ENCODE data around the gene AMBP. TPM values are rescaled to one million over a fixed set of nuclear protein-coding genes. Genes with fewer than 3 reads are reported as not detected.

Gene AMBP
- total and polyA plus RNA-seq, 2 of the 13 experiments (the other 11 are each of a cell fraction or from before 2014, with no cell fraction given), result 1,510 to 2,580 TPM

DNA sequence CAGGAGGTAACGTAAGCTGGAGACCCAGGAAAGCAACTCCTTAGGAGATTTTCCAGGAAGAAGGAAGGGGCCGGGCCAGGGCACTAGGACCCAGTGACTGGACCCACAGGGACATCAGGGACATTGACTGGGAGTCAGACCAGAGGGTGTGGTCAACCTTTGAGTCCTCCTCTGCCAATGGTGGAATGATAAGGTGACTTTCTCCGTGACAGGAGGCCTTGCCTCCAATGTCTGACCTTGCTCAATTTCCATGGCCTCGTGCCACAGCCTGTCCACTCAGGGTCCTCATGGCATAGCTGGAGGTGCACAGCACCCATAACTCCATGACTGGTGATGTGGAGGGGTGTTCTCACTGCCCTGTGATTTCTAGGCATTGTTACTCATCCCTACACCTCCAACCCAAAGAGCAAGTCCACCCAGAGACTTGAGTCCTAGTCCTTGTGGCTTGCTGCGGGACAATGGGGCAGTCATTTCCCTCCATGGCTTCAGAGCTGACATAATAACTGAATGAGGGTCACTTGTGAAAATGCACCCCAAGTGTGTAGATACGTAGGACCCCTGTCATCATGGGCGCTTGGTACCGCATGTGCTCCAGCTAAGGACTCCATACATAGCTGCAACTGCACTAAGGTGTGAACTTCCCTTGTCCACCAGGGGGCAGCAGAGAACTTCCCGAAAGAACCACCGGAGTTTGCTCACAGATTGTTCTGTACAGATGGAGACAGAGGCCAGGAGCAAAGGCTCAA, 4.1 kb upstream of the AMBP start (continued):
- TF ChIP-seq, protein P1, sequence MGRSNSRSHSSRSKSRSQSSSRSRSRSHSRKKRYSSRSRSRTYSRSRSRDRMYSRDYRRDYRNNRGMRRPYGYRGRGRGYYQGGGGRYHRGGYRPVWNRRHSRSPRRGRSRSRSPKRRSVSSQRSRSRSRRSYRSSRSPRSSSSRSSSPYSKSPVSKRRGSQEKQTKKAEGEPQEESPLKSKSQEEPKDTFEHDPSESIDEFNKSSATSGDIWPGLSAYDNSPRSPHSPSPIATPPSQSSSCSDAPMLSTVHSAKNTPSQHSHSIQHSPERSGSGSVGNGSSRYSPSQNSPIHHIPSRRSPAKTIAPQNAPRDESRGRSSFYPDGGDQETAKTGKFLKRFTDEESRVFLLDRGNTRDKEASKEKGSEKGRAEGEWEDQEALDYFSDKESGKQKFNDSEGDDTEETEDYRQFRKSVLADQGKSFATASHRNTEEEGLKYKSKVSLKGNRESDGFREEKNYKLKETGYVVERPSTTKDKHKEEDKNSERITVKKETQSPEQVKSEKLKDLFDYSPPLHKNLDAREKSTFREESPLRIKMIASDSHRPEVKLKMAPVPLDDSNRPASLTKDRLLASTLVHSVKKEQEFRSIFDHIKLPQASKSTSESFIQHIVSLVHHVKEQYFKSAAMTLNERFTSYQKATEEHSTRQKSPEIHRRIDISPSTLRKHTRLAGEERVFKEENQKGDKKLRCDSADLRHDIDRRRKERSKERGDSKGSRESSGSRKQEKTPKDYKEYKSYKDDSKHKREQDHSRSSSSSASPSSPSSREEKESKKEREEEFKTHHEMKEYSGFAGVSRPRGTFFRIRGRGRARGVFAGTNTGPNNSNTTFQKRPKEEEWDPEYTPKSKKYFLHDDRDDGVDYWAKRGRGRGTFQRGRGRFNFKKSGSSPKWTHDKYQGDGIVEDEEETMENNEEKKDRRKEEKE (IDR thresholded peaks at IDR 0.05), result no peak
- TF ChIP-seq FOXC1 (CRISPR knock-in tag; IDR thresholded peaks at IDR 0.05; ENCODE audit: borderline replicate concordance) (peak; percentile 86; the same call in 1 of the 2 replicates), ZNF10 (CRISPR knock-in tag; IDR thresholded peaks at IDR 0.05; ENCODE audit: borderline replicate concordance, low read depth) (no peak), TRIM24 (CRISPR knock-in tag; IDR thresholded peaks at IDR 0.05) (no peak), MEIS2 (CRISPR knock-in tag; IDR thresholded peaks at IDR 0.05) (peak; percentile 49; the same call in 1 of the 2 replicates), ZNF713 (CRISPR knock-in tag; IDR thresholded peaks at IDR 0.05) (no peak), ZBTB21 (CRISPR knock-in tag; IDR thresholded peaks at IDR 0.05) (no peak), STAG1 (CRISPR knock-in tag; IDR thresholded peaks at IDR 0.05) (peak; percentile 94), RELA (CRISPR knock-in tag; IDR thresholded peaks at IDR 0.05) (0 out of 2 replicates have a peak, but pooled peaks have one; percentile 11), MATR3 (CRISPR knock-in tag; IDR thresholded peaks at IDR 0.05) (no peak), EZH2 (conservative IDR thresholded peaks at IDR 0.05; ENCODE audit: low read depth, low read length) (no peak), PCBP1 (IDR thresholded peaks at IDR 0.05; ENCODE audit: borderline replicate concordance, low read depth, low read length) (no peak), ZFP62 (CRISPR knock-in tag; IDR thresholded peaks at IDR 0.05) (no peak), ZNF614 (CRISPR knock-in tag; IDR thresholded peaks at IDR 0.05; ENCODE audit: borderline replicate concordance) (peak; percentile 82; the same call in 1 of the 2 replicates), PRMT3 (CRISPR knock-in tag; IDR thresholded peaks at IDR 0.05; ENCODE audit: borderline replicate concordance, low read depth) (peak; percentile 40), ZNF773 (CRISPR knock-in tag; IDR thresholded peaks at IDR 0.05; ENCODE audit: borderline replicate concordance) (no peak)
- TF ChIP-seq, protein P2, sequence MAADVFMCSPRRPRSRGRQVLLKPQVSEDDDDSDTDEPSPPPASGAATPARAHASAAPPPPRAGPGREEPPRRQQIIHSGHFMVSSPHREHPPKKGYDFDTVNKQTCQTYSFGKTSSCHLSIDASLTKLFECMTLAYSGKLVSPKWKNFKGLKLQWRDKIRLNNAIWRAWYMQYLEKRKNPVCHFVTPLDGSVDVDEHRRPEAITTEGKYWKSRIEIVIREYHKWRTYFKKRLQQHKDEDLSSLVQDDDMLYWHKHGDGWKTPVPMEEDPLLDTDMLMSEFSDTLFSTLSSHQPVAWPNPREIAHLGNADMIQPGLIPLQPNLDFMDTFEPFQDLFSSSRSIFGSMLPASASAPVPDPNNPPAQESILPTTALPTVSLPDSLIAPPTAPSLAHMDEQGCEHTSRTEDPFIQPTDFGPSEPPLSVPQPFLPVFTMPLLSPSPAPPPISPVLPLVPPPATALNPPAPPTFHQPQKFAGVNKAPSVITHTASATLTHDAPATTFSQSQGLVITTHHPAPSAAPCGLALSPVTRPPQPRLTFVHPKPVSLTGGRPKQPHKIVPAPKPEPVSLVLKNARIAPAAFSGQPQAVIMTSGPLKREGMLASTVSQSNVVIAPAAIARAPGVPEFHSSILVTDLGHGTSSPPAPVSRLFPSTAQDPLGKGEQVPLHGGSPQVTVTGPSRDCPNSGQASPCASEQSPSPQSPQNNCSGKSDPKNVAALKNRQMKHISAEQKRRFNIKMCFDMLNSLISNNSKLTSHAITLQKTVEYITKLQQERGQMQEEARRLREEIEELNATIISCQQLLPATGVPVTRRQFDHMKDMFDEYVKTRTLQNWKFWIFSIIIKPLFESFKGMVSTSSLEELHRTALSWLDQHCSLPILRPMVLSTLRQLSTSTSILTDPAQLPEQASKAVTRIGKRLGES (CRISPR knock-in tag; IDR thresholded peaks at IDR 0.05; ENCODE audit: borderline replicate concordance), result no peak
- TF ChIP-seq, protein P3, sequence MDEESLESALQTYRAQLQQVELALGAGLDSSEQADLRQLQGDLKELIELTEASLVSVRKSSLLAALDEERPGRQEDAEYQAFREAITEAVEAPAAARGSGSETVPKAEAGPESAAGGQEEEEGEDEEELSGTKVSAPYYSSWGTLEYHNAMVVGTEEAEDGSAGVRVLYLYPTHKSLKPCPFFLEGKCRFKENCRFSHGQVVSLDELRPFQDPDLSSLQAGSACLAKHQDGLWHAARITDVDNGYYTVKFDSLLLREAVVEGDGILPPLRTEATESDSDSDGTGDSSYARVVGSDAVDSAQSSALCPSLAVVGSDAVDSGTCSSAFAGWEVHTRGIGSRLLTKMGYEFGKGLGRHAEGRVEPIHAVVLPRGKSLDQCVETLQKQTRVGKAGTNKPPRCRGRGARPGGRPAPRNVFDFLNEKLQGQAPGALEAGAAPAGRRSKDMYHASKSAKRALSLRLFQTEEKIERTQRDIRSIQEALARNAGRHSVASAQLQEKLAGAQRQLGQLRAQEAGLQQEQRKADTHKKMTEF (CRISPR knock-in tag; IDR thresholded peaks at IDR 0.05), result peak; percentile 86
- TF ChIP-seq, protein P4, sequence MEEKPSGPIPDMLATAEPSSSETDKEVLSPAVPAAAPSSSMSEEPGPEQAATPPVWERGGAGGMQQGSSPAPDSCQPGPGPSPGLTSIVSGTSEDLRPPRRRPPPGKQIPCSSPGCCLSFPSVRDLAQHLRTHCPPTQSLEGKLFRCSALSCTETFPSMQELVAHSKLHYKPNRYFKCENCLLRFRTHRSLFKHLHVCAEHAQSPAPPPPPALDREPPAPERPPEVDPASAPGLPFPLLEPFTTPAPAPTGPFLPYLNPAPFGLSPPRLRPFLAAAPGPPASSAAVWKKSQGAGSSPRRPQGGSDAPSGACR (CRISPR knock-in tag; IDR thresholded peaks at IDR 0.05), result 0 out of 2 replicates have a peak, but pooled peaks have one; percentile 44
- TF ChIP-seq, protein P5, sequence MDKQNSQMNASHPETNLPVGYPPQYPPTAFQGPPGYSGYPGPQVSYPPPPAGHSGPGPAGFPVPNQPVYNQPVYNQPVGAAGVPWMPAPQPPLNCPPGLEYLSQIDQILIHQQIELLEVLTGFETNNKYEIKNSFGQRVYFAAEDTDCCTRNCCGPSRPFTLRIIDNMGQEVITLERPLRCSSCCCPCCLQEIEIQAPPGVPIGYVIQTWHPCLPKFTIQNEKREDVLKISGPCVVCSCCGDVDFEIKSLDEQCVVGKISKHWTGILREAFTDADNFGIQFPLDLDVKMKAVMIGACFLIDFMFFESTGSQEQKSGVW (CRISPR knock-in tag; IDR thresholded peaks at IDR 0.05; ENCODE audit: borderline replicate concordance), result no peak
